Vagina (tissue), 2 donors: ENCODE data around the gene MFNG.

ENCODE experiments used
- CTCF ChIP-seq, 3 experiments: fragments of 450-650 bp in 2 of 3; fragments of 200-600 bp in 1 of 3; sonication (generic) in 1 of 3; IDR thresholded peaks; one replicate each; pipeline ENCODE4 v1.5.1; 2017 to 2019; ENCODE audit warnings: antibody characterized with exemption in 3 of 3, mild to moderate bottlenecking in 2 of 3, moderate library complexity in 2 of 3
- POLR2A ChIP-seq, 2 donors: fragments of 450-650 bp; IDR thresholded peaks; one replicate each; pipeline ENCODE4 v1.6.1; 2017; ENCODE audit warnings: antibody characterized with exemption in 2 of 2, mild to moderate bottlenecking in 2 of 2, moderate library complexity in 2 of 2
- POLR2AphosphoS5 ChIP-seq, 2 donors: sonication (generic); formaldehyde crosslinking; IDR thresholded peaks; one replicate each; pipeline ENCODE4 v1.9.0; 2017; ENCODE audit warnings: antibody characterized with exemption in 2 of 2, mild to moderate bottlenecking in 2 of 2, low read depth in 1 of 2; ENCODE audit not compliant: insufficient read depth in 1 of 2

- TF ChIP-seq CTCF (IDR thresholded peaks at IDR 0.05) = no peak
- TF ChIP-seq POLR2A (IDR thresholded peaks at IDR 0.05) = no peak
- TF ChIP-seq POLR2AphosphoS5 (IDR thresholded peaks at IDR 0.05; ENCODE audit: insufficient read depth in 1 of 2, low read depth in 1 of 2) = no peak
Observed at GRCh38 chr22:37509059-37509860, 23.1 kb upstream of the MFNG start.
